GM19025 (cell line): ENCODE results near the gene RING1.
"Not testable (repeated sequence)": the region's sequence is repeated elsewhere in the genome, so short reads cannot be mapped to it uniquely, and the experiment has no call there.

Experiments
- ATAC-seq: cut with Tn5 transposase; IDR thresholded peaks from one replicate; pipeline ENCODE4 v1.9.1; 2021; ENCODE audit warnings: mild to moderate bottlenecking, low read depth, moderate library complexity; ENCODE audit not compliant: unreplicated experiment

Gene RING1

DNA sequence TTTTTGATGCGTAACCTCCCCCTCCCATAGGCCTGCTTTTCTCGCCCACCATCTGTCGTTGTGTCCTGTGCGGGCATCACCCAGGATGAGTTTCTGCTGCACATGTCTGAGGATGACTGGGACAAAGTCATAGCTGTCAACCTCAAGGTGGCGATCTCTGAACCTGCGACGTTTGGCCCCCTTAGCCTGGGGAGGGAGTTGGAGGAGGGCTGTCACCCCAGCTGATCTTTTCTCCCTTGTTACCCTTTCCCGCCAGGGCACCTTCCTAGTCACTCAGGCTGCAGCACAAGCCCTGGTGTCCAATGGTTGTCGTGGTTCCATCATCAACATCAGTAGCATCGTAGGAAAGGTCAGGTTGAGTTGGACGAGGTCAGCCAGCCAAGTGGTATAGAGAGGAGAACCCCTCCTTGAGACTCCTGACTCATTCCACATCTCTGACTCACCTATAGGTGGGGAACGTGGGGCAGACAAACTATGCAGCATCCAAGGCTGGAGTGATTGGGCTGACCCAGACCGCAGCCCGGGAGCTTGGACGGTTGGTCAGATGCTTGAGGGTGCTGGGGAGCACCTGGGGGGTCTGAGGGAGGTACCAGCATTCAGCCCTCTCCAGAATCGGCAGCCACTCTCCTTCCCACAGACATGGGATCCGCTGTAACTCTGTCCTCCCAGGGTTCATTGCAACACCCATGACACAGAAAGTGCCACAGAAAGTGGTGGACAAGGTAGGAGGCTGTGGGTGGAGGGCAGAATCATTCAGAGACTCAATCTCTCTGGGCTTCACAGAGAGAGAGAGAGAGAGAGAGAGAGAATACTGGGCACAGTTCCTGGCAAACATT lies 2.9 kb upstream of the RING1 start:
- ATAC-seq, result no peak

DNA sequence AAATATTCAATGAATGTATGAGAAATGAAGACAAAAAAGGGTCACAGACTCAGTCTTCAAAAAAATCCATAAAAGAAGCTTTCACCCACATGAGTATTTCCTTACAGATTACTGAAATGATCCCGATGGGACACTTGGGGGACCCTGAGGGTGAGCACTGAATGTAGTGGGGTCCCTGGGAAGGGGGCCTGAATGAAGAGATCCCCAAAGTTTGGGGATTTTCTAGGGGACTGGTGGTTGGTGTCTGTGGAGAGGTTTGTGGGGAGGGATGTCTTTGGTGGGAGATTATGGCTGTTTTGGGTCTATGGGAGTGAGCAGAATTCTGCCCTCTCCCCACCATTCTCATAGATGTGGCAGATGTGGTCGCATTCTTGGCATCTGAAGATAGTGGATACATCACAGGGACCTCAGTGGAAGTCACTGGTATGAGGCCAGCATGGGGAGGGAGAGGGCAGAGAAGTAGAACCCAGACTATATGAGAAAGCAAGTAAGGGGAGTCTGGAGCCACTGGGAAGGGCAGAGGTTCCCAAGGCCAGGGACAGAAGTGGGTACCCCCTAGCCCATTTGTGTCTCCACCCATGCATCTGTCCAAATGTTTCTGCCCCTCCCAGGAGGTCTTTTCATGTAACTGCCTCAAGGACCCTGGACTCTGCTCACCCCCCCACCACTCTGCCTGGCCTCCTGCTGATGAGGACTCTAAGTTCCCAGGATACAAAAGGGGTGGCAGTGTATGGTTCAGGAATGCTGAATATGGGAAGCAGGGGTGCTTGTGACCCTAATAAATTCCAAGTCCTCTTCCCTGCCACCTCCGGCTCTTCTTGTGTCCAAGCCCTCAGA lies 2.1 kb upstream of the RING1 start:
- ATAC-seq, result no peak

DNA sequence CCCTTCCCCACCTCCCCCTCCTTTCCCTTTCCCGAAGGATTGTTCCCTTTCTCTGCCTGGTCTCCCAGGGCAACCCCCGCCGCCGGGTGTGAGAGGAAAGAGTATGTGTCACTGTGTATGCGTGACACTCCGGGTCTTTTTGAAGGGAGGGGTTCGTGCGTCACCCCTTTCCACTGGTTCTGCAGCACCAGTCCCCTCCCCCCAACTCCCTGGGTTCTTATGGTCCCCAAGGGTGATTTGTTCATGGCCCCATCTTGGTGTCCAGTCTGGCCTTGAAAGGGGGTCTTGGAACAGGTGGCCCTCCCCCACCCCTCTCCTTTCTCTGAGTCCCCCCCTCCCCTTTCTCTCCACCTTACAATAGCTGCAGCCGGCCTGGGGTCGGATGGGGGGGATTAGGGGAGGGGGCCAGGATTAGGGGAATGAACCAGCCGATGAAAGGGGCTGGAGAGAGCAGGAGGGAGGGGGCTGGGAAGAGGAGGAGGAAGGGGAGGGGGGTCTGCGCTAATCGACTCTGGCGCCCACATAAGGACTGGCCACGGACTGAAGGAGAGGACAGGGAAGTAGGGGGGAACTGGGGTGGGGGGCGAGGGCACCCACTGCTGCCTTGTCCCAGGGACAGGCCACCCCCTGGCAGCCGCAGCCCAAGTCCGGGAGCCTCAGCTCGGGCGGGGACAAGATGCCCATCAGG lies 1.3 kb upstream of the RING1 start:
- no peak for ATAC-seq

DNA sequence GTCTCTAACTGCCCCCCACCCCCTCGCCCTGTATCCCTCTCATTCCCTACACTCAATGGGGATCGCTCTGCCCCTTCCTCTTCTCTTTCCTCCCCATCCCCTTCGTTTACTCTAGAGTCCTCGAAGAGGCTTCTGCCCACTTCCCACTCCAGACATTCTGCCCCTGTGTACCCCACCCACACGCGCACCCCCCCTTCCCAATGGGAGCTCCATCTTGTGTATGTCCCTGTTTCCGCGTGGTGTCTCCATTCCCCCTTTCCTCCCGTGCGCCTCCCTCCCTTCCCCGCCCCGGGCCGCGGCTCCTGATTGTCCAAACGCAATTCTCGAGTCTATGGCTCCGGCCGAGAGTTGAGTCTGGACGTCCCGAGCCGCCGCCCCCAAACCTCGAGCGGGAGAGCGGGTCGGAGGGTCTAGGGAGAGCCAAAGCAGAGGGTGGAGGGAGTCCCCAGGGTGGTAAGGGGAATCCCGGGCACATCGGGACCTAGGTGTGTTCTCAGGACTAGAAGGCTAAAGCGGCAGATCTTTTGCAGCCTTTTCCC lies 679 bp upstream of the RING1 start:
- no peak for ATAC-seq

DNA sequence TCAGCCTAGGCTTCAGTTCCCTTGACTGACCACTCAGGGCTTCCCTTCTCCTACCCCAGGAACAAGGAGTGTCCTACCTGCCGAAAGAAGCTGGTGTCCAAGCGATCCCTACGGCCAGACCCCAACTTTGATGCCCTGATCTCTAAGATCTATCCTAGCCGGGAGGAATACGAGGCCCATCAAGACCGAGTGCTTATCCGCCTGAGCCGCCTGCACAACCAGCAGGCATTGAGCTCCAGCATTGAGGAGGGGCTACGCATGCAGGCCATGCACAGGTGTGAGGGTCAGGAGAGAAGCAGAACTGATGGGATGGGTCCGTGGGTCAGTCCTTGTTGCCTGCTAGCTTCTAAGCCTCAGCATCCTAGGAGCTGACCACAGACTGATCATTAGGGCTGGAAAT lies 1.6 kb downstream of the RING1 start:
- no peak for ATAC-seq

DNA sequence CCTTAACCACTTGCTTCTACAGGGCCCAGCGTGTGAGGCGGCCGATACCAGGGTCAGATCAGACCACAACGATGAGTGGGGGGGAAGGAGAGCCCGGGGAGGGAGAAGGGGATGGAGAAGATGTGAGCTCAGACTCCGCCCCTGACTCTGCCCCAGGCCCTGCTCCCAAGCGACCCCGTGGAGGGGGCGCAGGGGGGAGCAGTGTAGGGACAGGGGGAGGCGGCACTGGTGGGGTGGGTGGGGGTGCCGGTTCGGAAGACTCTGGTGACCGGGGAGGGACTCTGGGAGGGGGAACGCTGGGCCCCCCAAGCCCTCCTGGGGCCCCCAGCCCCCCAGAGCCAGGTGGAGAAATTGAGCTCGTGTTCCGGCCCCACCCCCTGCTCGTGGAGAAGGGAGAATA lies 2.8 kb downstream of the RING1 start:
- no peak for ATAC-seq

DNA sequence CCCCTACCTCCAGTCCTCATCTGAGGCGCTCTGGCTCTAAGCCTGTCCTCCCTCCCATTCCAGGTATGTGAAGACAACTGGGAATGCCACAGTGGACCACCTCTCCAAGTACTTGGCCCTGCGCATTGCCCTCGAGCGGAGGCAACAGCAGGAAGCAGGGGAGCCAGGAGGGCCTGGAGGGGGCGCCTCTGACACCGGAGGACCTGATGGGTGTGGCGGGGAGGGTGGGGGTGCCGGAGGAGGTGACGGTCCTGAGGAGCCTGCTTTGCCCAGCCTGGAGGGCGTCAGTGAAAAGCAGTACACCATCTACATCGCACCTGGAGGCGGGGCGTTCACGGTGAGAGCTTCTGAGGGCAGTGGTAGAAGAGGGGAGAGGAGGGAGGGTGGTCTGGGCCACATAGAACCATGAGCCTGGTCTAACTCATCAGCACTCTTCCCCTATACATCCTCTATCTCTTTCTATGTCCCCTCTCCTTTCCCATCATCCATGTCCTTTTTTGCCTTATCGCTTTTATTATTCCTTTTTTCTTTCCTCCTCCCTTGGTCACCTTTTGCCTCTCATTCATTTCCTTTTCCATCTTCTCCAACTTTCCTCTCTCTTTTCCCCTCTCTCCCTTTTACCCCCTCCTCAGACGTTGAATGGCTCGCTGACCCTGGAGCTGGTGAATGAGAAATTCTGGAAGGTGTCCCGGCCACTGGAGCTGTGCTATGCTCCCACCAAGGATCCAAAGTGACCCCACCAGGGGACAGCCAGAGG lies 3.5 kb downstream of the RING1 start:
- no peak for ATAC-seq

DNA sequence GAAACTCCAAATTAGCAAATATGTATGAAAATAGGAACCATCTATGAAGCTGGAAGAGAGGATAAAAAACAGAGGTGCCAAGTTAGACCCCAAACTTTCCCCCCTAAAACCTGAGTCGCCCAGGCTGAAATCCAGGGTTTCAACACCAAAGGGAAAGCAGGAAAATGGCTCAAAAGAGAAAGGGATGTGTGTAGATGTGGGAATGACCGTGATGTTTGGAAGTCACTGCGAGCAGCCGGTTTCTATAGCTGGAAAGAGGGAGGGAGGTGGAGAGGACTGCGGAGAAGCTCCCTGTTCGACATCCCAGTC lies 4.5 kb downstream of the RING1 start:
- ATAC-seq, result no peak

DNA sequence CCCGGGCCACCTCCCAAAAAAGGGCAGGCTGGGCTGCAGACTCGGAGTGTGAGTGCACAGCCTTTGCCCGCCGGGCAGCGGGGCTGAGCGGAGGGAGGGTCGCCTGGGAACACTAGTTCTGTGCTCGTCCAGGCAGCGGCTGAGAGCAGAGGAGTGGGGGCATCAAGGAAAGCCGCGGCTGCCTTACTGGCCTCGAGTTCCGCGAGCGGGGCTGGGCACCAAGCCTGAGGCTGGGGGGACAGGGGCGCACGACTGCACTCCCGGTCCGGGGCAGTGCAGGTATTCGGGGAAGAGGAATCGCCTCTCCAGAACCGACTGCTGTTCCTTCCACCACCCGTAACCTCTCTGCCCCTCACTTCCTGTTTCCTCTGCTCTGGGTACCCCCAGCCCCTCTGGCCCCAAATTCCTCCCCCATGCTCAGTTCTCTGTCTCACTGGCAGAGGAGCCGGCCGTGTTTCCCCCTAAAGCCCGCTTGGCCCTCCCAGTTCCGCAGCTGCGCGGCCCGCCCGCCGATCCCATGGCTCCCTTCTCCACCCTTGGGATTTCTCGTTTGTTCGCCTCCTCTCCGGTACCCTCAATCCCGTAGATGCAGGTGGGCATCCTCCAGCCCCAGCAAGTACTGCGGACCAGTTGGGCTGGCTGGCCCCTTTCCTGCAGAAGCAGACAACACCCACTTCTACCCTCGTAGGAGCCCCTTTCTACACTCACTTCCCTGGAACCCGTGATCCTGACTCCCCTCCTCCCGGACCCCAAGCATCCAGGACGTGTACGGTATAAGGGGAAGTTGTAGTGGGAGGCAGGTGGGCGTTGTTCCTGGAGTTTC lies 5.1 kb downstream of the RING1 start:
- ATAC-seq, result no peak

DNA sequence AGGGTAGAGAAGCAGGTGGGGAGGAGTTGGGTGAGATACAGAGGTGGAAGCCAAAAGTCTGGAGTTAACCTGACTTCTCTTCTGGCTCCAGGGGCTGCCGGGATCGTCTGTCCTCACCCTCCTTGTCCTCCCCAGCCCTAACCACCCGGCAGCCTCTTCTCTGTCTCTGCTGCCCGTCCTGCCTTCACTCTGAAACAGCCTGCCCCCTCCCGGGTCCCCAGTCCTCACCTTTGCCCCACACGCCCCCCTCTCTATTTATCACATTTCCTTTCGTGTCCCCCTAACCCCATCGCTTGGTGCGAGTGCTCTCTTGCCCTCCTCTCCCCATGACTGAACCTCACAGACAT lies 5.7 kb downstream of the RING1 start:
- ATAC-seq, result no peak

DNA sequence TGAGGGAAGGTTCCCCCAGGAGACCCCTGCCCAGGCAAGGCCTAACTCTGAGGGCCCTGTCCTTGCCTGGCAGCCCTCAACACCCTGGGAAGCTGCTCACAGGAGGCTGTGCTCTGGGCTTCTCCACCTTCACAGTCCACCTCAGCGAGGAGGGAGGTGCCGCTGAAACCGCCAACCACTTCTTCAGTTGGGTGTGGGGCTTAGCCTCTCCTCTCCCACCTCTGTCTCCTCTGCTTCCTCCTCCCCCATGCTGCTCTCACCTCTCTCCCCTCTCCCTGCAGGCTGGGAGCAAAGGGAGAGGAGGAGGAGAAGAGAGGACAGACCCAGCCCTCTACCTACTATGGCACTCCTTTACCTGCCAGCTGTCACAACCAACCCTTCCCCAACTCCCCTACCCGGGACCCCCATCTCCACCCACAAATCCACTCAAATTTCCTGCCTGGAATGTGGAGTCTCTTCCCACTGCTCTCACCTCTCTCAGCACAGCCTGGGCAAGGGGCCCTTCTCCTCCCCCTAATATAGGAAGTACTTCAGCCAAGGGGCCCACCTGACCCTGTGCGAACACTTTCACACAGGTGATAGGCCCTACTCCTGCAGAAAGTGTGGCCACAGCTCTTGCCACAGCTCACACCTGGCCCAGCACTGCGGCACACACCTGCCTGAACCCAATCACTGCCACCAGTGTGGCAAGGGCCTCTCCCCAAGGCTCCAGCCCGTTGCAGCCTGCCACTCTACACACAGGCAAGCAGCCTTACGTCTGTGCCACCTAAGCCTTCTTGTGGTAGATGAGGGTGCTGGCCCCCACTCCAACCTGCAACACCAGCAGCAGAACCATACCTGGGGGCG lies 7.2 kb downstream of the RING1 start:
- ATAC-seq, result no peak

DNA sequence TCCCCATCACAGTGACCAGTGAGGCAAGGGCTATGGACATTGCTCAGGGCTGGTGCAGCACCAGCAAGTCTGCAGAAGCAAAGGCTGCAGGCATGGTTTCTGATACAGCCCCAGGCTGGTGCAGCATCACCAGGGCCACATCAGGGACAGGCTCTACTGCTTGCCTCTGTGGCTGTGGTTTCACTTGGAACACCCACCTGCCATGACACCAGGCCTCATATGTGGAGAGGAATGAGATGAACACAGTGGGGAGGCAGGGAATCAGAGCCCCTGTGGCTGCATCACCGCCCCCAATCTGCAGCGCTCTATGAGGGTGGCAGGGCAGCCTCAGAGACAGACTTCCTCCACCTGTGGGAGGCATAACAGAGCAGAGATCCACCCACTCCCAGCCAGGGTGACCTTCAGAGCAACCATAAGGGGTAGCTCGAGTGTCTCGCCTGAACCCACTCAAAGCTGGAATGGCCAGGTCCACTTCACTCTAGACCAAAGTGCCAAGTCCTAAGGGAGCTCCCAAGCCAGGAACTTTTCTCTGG lies 7.9 kb downstream of the RING1 start:
- ATAC-seq, result no peak

DNA sequence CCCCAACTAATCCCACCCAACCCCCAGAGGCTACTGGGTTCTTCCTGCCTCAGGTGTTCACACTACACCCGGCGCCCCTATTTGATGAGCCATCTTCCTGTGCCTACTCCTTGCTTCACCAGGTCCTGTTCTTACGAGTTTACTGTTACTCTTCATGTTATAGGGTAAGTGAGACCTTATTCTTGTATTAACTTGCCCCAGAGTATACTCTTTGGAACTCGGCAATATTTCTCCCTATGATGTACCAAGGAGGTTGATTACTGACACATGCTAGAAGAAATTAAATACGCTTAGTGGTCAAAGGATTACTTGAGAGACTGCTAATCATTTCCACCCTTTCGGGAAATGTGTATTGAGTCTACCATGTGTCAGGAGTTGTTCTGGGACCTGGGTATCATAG lies 8.9 kb downstream of the RING1 start:
- ATAC-seq, result no peak

DNA sequence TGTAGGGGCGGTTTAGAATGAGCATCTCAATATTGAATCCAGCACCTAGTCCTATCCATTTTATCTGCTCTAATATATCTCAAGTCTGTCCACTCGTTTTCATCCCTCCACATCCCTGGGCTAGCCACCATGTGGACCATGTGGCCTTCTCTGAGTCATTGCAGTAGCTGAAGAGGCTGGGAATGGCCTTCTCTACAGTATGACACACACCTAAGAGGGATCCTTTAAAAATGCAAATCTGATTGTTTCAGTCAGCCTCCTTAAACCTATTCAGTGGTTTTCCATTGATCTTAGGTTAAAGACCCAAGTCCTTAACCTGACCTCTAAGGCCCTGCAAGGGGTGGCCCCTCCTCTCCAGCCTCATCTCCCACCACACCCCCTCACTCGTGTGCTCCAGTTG lies 9.4 kb downstream of the RING1 start:
- ATAC-seq, result no peak

DNA sequence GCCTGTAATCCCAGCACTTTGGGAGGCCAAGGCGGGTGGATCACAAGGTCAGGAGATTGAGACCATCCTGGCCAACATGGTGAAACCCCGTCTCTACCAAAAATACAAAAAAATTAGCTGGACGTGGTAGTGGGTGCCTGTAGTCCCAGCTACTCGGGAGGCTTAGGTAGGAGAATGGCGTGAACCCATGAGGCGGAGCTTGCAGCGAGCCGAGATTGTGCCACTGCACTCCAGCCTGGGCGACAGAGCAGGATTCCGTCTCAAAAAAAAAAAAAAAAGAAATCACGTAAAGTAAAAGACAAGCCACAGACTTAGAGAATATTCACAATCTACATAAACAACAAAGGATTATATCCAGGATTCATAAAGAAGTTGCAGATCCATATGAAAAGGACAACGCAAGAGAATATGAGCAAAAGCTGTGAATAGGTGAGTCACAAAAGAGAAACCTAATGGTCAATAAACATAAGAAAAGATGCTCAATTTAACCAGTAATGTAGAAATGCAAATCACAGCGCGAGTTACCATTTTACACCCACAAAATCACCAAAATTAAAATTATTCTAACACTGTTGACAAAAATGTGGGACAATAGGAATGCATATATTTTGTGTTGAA lies 18.3 kb downstream of the RING1 start:
- not testable (repeated sequence) for ATAC-seq

DNA sequence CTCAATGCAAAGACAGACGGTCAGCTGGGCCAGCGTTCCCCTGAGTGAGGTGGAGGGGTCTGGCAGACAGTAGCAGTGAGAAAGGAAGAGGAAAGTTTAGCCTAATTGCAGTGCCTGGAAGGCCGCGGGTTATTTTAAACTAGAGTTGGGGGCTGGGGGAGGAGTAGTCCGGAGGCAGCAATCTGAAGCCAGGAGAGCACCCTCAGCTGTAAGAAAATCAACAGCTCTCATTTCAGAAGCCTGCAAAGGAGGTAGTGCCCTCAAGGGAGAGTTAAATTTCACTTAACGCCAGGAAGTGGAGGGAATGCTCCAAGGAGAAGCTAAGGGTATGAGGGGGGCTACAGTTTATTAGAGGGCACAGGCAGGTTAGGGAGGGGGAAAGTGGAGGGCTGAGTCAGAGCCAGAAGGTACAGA lies 26.9 kb downstream of the RING1 start:
- ATAC-seq, result no peak

DNA sequence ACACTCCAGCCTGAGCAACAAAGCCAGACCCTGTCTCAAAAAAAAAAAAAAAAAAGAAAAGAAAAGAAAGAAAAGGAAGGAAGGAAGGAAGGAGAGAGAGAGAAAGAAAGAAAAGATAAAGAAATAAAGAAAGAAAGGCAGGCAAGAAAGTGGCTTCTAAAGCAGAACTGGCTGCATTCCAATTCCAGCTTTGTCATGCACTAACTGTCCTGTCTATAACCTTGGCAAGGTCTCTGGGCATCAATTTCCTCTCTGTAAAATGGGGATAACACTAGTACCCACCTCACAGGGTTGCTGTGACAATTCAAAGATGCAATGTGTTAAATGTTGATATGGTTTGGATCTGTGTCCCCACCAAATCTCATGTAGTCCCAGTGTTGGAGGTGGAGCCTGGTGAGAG lies 28.0 kb downstream of the RING1 start:
- no peak for ATAC-seq

DNA sequence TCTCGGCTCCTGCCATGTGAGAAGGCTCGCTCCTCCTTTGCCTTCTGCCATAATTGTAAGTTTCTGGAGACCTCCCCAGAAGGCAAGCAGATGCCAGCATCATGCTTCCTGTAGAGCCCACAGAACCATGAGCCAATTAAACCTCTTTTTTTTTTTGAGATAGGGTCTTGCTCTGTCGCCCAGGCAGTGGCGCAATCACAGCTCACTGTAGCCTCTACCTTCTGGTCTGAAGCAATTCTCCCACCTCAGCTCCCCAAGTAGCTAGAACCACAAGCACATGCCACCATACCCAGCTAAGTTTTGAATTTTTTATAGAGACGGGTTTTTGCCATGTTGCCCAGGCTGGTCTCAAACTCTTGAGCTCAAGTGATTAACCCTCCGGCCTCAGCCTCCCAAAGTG lies 28.6 kb downstream of the RING1 start:
- ATAC-seq, result no peak
